Liver (tissue), 9 donors: ENCODE data around the gene ADAMTS20. TPM values are rescaled to one million over a fixed set of nuclear protein-coding genes. Genes with fewer than 3 reads are reported as not detected.

Source experiments
- DNase-seq: peaks from one replicate; pipeline ENCODE4 v3.0.0-alpha.2; 2017; ENCODE audit warnings: low spot score
- H3K27ac ChIP-seq, 2 donors: one replicate each; pipeline ENCODE4 v1.7.0; 2013; ENCODE audit warnings: inconsistent platforms in 2 of 2, low read length in 2 of 2, control low read depth in 1 of 2, low read depth in 1 of 2, mild to moderate bottlenecking in 1 of 2
- H3K27me3 ChIP-seq, 4 donors: one replicate each; pipeline versions ENCODE4 v1.6.1 to v1.7.0; 2013; ENCODE audit warnings: low read length in 3 of 4, inconsistent platforms in 1 of 4, mild to moderate bottlenecking in 1 of 4, moderate library complexity in 1 of 4; ENCODE audit not compliant: control insufficient read depth in 4 of 4, insufficient read depth in 4 of 4
- H3K36me3 ChIP-seq, 4 donors: one replicate each; pipeline versions ENCODE4 v1.6.1 to v1.7.0; 2013; ENCODE audit warnings: low read length in 3 of 4, mild to moderate bottlenecking in 3 of 4, low read depth in 1 of 4, moderate library complexity in 1 of 4; ENCODE audit not compliant: control insufficient read depth in 4 of 4, insufficient read depth in 3 of 4
- H3K4me1 ChIP-seq, 4 donors: one replicate each; pipeline versions ENCODE4 v1.6.1 to v1.7.0; 2013; ENCODE audit warnings: low read length in 3 of 4, mild to moderate bottlenecking in 3 of 4, moderate library complexity in 1 of 4; ENCODE audit not compliant: control insufficient read depth in 4 of 4, insufficient read depth in 4 of 4
- H3K4me3 ChIP-seq, 3 donors: one replicate each; pipeline versions ENCODE4 v1.6.1 to v1.7.0; 2013; ENCODE audit warnings: low read length in 3 of 3, control low read depth in 1 of 3, low read depth in 1 of 3, mild to moderate bottlenecking in 1 of 3
- H3K9ac ChIP-seq, 2 donors: one replicate each; pipeline ENCODE4 v1.7.0; 2013; ENCODE audit warnings: low read length in 2 of 2, mild to moderate bottlenecking in 2 of 2, moderate library complexity in 2 of 2, control low read depth in 1 of 2, low read depth in 1 of 2
- H3K9me3 ChIP-seq, 4 donors: one replicate each; pipeline versions ENCODE4 v1.6.1 to v1.7.0; 2013; ENCODE audit warnings: low read length in 3 of 4; ENCODE audit not compliant: control insufficient read depth in 4 of 4
- EGR1 ChIP-seq, 2 donors: IDR thresholded peaks; 2 replicates each; pipeline ENCODE4 v1.6.1; 2016 to 2018; ENCODE audit warnings: antibody characterized with exemption in 2 of 2, low read depth in 2 of 2
- FOXA2 ChIP-seq: IDR thresholded peaks from 2 replicates; pipeline ENCODE4 v1.6.1; 2016; ENCODE audit warnings: antibody characterized with exemption
- GABPA ChIP-seq, 2 donors: IDR thresholded peaks in 1 of 2; conservative IDR thresholded peaks in 1 of 2; 2 replicates each; pipeline ENCODE4 v1.6.1; 2016; ENCODE audit warnings: antibody characterized with exemption in 2 of 2, mild to moderate bottlenecking in 1 of 2, moderate library complexity in 1 of 2
- HNF4A ChIP-seq, 2 donors: conservative IDR thresholded peaks; 2 replicates each; pipeline ENCODE4 v1.6.1; 2016; ENCODE audit warnings: antibody characterized with exemption in 2 of 2, mild to moderate bottlenecking in 2 of 2
- HNF4G ChIP-seq: IDR thresholded peaks from 2 replicates; pipeline ENCODE4 v1.6.1; 2016; ENCODE audit warnings: antibody characterized with exemption
- JUND ChIP-seq, 2 donors: IDR thresholded peaks; 2 replicates each; pipeline ENCODE4 v1.6.1; 2016; ENCODE audit warnings: antibody characterized with exemption in 2 of 2
- NR2F2 ChIP-seq: IDR thresholded peaks from 2 replicates; pipeline ENCODE4 v1.6.1; 2016; ENCODE audit warnings: antibody characterized with exemption
- RAD21 ChIP-seq, 2 donors: IDR thresholded peaks; 2 replicates each; pipeline ENCODE4 v1.6.1; 2016; ENCODE audit warnings: antibody characterized with exemption in 2 of 2, mild to moderate bottlenecking in 2 of 2
- RXRA ChIP-seq, 2 donors: IDR thresholded peaks; 2 replicates each; pipeline ENCODE4 v1.6.1; 2017 to 2018; ENCODE audit warnings: antibody characterized with exemption in 2 of 2, mild to moderate bottlenecking in 1 of 2
- SP1 ChIP-seq: IDR thresholded peaks from 2 replicates; pipeline ENCODE4 v1.6.1; 2018; ENCODE audit warnings: antibody characterized with exemption, mild to moderate bottlenecking
- YY1 ChIP-seq: IDR thresholded peaks from 2 replicates; pipeline ENCODE4 v1.6.1; 2016; ENCODE audit warnings: antibody characterized with exemption, mild to moderate bottlenecking
- WGBS: extraction: QIAGEN DNeasy Blood & Tissue Kit; methylation state at CpG from one replicate; pipeline ENCODE4 v1.1.7; 2013; 5-methylcytosine and 5-hydroxymethylcytosine counted together
- polyA plus RNA-seq, 2 donors: library from polyadenylated mRNA; stranded (reverse) in 1 of 2; unstranded in 1 of 2; fragments of 200-250 nt in 1 of 2; fragments of >200 nt in 1 of 2; fragmentation: Nextera tagmentation in 1 of 2; extraction: Ambion mirVana in 1 of 2; gene quantifications; one replicate each; pipeline versions ENCODE4 v1.2.1 to v1.2.3, GENCODE V29; 2013 to 2015
- total RNA-seq, 2 donors: library from RNA; depleted of rRNA; stranded (reverse); fragments of >200 nt; gene quantifications; one replicate each; pipeline ENCODE4 v1.2.3, GENCODE V29; 2014
- TF ChIP-seq, protein P1 (sequence below): IDR thresholded peaks from 2 replicates; pipeline ENCODE4 v1.6.1; 2016; ENCODE audit warnings: antibody characterized with exemption, mild to moderate bottlenecking
- TF ChIP-seq, protein P2 (sequence below): IDR thresholded peaks from 2 replicates; pipeline ENCODE4 v1.6.1; 2016; ENCODE audit warnings: antibody characterized with exemption
- TF ChIP-seq, protein P3 (sequence below): IDR thresholded peaks from 2 replicates; pipeline ENCODE4 v1.6.1; 2016; ENCODE audit warnings: antibody characterized with exemption
- TF ChIP-seq, protein P4 (sequence below): fragments of 150-350 bp; IDR thresholded peaks from 2 replicates; pipeline ENCODE4 v1.5.1; 2017; ENCODE audit warnings: improper control_type of control experiment, low read depth, low read length; ENCODE audit not compliant: missing input control
- donor health status: healthy.
- donor health status: healthy.
- donor health status: healthy.
- donor health status: healthy.
- donor health status: healthy.

The ADAMTS20 gene
- total and polyA plus RNA-seq, 4 donors, result 0.05 TPM; not detected in 3

DNA sequence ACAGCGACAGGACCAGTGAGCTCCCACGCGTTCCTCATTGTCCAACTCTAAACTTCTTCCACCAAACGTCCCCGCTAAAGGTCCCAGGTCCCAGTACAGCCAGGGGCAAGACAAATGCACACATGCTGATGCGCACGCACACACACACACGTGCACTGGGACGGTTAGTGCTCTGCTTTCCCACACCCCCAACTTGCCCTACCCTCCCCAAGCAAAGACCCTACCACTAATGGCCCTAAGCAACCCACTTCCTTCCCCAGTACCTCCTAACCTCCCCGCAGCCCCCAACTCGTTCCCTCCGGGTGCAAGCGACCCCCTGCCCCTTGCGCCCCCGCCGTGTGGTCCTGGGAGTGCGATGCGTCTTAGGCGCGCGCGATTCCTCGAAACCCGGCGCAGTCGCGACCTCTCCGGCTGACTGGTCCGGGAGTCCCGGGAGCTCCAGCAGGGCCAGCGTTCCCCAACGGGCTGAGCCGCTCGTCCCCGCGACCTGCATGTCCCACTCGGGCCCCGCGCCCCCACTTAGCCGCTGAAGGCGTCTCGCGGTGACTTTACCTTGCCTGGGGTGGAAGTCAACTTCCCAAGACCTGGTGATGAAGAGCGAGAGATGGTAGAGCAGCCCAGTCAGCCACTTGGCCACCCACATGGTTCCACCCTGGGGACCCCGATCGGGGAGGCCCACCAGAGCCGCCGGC is 578 bp downstream of the ADAMTS20 start:
- Histone ChIP-seq H3K4me1 (peaks cover 0 to 6% (median under 1%) of the 10 kb centered on the region in 4 donors), H3K27me3 (peaks cover 0 to 4% (median 0%) of the 10 kb centered on the region in 4 donors), H3K36me3 (no peaks in the 10 kb centered on the region), H3K4me3 (no peak overlapping the region), H3K9ac (no peak overlapping the region), H3K27ac (no peak overlapping the region), H3K9me3 (peaks cover 2 to 5% (median 3%) of the 10 kb centered on the region in 4 donors)
- TF ChIP-seq SP1 (no peak), FOXA2 (no peak), HNF4A (conservative IDR thresholded peaks at IDR 0.05) (no peak), HNF4G (no peak)
- TF ChIP-seq, protein P1, sequence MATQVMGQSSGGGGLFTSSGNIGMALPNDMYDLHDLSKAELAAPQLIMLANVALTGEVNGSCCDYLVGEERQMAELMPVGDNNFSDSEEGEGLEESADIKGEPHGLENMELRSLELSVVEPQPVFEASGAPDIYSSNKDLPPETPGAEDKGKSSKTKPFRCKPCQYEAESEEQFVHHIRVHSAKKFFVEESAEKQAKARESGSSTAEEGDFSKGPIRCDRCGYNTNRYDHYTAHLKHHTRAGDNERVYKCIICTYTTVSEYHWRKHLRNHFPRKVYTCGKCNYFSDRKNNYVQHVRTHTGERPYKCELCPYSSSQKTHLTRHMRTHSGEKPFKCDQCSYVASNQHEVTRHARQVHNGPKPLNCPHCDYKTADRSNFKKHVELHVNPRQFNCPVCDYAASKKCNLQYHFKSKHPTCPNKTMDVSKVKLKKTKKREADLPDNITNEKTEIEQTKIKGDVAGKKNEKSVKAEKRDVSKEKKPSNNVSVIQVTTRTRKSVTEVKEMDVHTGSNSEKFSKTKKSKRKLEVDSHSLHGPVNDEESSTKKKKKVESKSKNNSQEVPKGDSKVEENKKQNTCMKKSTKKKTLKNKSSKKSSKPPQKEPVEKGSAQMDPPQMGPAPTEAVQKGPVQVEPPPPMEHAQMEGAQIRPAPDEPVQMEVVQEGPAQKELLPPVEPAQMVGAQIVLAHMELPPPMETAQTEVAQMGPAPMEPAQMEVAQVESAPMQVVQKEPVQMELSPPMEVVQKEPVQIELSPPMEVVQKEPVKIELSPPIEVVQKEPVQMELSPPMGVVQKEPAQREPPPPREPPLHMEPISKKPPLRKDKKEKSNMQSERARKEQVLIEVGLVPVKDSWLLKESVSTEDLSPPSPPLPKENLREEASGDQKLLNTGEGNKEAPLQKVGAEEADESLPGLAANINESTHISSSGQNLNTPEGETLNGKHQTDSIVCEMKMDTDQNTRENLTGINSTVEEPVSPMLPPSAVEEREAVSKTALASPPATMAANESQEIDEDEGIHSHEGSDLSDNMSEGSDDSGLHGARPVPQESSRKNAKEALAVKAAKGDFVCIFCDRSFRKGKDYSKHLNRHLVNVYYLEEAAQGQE, result no peak
- WGBS, result 7% methylated on average over 48 of the region's 48 CpGs
- no peak for DNase-seq

DNA sequence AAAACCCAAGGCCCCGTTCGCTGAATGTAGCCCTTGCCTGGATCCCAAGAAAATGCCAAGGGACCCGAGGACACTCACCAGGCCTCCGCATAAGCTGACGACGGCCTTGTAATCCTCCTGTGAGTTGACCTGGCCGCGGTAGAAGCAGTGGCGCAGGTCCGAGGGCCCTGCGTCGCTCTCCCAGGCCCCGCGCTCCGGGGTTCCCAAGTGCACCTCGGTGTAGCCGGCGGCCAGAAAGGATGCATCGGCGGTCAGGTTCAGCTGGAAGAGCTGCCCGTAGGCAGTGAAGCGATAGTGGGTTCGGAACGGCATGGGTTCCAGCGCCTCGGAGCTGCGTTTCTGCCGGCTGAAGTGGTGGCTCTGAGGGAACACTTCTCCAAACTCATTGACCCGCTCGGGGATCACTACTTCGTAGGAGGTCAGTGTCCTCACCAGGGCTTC is 1.2 kb downstream of the ADAMTS20 start:
- Histone ChIP-seq H3K4me1 (peaks cover 0 to 6% (median under 1%) of the 10 kb centered on the region in 4 donors), H3K27me3 (peaks cover 0 to 4% (median 0%) of the 10 kb centered on the region in 4 donors), H3K4me3 (no peak overlapping the region), H3K9me3 (peaks cover 2 to 4% (median 3%) of the 10 kb centered on the region in 4 donors), H3K9ac (no peak overlapping the region), H3K36me3 (no peaks in the 10 kb centered on the region), H3K27ac (no peak overlapping the region)
- 11% methylated on average over 31 of the region's 31 CpGs for WGBS
- no peak for DNase-seq
- TF ChIP-seq FOXA2, result no peak
- no peak for TF ChIP-seq NR2F2
- no peak for TF ChIP-seq YY1
- TF ChIP-seq, protein P2, sequence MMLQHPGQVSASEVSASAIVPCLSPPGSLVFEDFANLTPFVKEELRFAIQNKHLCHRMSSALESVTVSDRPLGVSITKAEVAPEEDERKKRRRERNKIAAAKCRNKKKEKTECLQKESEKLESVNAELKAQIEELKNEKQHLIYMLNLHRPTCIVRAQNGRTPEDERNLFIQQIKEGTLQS, result no peak
- TF ChIP-seq, protein P1, result no peak
- no peak for TF ChIP-seq GABPA (IDR thresholded peaks at IDR 0.05 in 1 of 2, conservative IDR thresholded peaks at IDR 0.05 in 1 of 2)
- TF ChIP-seq, protein P3, sequence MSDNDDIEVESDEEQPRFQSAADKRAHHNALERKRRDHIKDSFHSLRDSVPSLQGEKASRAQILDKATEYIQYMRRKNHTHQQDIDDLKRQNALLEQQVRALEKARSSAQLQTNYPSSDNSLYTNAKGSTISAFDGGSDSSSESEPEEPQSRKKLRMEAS, result no peak
- TF ChIP-seq, protein P4, sequence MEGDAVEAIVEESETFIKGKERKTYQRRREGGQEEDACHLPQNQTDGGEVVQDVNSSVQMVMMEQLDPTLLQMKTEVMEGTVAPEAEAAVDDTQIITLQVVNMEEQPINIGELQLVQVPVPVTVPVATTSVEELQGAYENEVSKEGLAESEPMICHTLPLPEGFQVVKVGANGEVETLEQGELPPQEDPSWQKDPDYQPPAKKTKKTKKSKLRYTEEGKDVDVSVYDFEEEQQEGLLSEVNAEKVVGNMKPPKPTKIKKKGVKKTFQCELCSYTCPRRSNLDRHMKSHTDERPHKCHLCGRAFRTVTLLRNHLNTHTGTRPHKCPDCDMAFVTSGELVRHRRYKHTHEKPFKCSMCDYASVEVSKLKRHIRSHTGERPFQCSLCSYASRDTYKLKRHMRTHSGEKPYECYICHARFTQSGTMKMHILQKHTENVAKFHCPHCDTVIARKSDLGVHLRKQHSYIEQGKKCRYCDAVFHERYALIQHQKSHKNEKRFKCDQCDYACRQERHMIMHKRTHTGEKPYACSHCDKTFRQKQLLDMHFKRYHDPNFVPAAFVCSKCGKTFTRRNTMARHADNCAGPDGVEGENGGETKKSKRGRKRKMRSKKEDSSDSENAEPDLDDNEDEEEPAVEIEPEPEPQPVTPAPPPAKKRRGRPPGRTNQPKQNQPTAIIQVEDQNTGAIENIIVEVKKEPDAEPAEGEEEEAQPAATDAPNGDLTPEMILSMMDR, result no peak
- no peak for TF ChIP-seq RAD21 (IDR thresholded peaks at IDR 0.05)
- no peak for TF ChIP-seq HNF4G
- no peak for TF ChIP-seq JUND (IDR thresholded peaks at IDR 0.05)
- TF ChIP-seq RXRA (IDR thresholded peaks at IDR 0.05), result no peak
- TF ChIP-seq EGR1 (IDR thresholded peaks at IDR 0.05; ENCODE audit: low read depth in 2 of 2), result no peak
- no peak for TF ChIP-seq SP1
